Hepatocyte (in vitro differentiated cells): ENCODE measurements around the gene IL4I1. TPM values are rescaled to one million over a fixed set of nuclear protein-coding genes. Genes with fewer than 3 reads are reported as not detected.

Experiments used
- DNase-seq: peaks from one replicate; pipeline ENCODE4 v3.0.0-alpha.2; 2016; ENCODE audit warnings: low spot score
- H2AFZ ChIP-seq: fragments of 200-600 bp; sonication (generic); 2 replicates; pipeline ENCODE4 v1.6.0; 2016; ENCODE audit warnings: antibody characterized with exemption, mild to moderate bottlenecking
- H3K27ac ChIP-seq: fragments of 200-600 bp; sonication (generic); 2 replicates; pipeline ENCODE4 v1.5.1; 2016; ENCODE audit warnings: mild to moderate bottlenecking
- H3K27me3 ChIP-seq: fragments of 200-600 bp; sonication (generic); 2 replicates; pipeline ENCODE4 v1.6.1; 2016
- H3K36me3 ChIP-seq: fragments of 200-600 bp; sonication (generic); replicated peaks from 2 replicates; pipeline ENCODE4 v1.5.1; 2016; ENCODE audit warnings: low read depth; ENCODE audit not compliant: insufficient read depth
- H3K4me1 ChIP-seq: fragments of 200-600 bp; sonication (generic); 2 replicates; pipeline ENCODE4 v1.5.1; 2016; ENCODE audit warnings: mild to moderate bottlenecking, moderate library complexity; ENCODE audit not compliant: insufficient read depth
- H3K4me2 ChIP-seq: fragments of 200-600 bp; sonication (generic); 2 replicates; pipeline ENCODE4 v1.6.0; 2016
- H3K4me3 ChIP-seq: fragments of 200-600 bp; sonication (generic); 2 replicates; pipeline ENCODE4 v1.5.1; 2016; ENCODE audit warnings: mild to moderate bottlenecking
- H3K79me2 ChIP-seq: fragments of 200-600 bp; sonication (generic); 2 replicates; pipeline ENCODE4 v1.6.0; 2017; ENCODE audit warnings: mild to moderate bottlenecking
- H3K9me2 ChIP-seq: fragments of 200-600 bp; sonication (generic); replicated peaks from 2 replicates; pipeline ENCODE4 v1.6.0; 2017; ENCODE audit warnings: mild to moderate bottlenecking; ENCODE audit not compliant: insufficient read depth
- H3K9me3 ChIP-seq: fragments of 200-600 bp; sonication (generic); 2 replicates; pipeline ENCODE4 v1.5.1; 2016; ENCODE audit warnings: low read depth, mild to moderate bottlenecking
- H4K20me1 ChIP-seq: fragments of 200-600 bp; sonication (generic); 2 replicates; pipeline ENCODE4 v1.6.0; 2016; ENCODE audit warnings: mild to moderate bottlenecking; ENCODE audit not compliant: insufficient read depth, poor library complexity, severe bottlenecking
- EZH2 ChIP-seq: fragments of 200-600 bp; sonication (generic); IDR thresholded peaks from 2 replicates; pipeline ENCODE4 v1.6.1; 2016; ENCODE audit warnings: antibody characterized with exemption, mild to moderate bottlenecking, borderline replicate concordance
- EZH2phosphoT487 ChIP-seq: fragments of 200-600 bp; sonication (generic); IDR thresholded peaks from one replicate; pipeline ENCODE4 v1.6.1; 2018; ENCODE audit warnings: antibody characterized with exemption, mild to moderate bottlenecking, low read depth, moderate library complexity; ENCODE audit not compliant: unreplicated experiment, severe bottlenecking
- WGBS: methylation state at CpG from one replicate; pipeline ENCODE4 v1.1.6; 2016; ENCODE audit warnings: low lambda C conversion rate; ENCODE audit errors: missing lambda C conversion rate; 5-methylcytosine and 5-hydroxymethylcytosine counted together
- polyA plus RNA-seq: library from polyadenylated mRNA; unstranded; fragments of >200 nt; fragmentation: Nextera tagmentation; extraction: Ambion mirVana; gene quantifications from 2 replicates; pipeline ENCODE4 v1.2.1, GENCODE V29; 2016
- total RNA-seq: library from RNA; depleted of rRNA; stranded (reverse); fragments of >200 nt; gene quantifications from 2 replicates; pipeline ENCODE4 v1.2.3, GENCODE V29; 2014
- TF ChIP-seq, protein P1 (sequence below): fragments of 200-600 bp; sonication (generic); IDR thresholded peaks from 2 replicates; pipeline ENCODE4 v1.5.1; 2016; ENCODE audit warnings: antibody characterized with exemption, mild to moderate bottlenecking; ENCODE audit not compliant: poor library complexity

The IL4I1 gene
- total and polyA plus RNA-seq, 2 experiments from 2014 or later = 0.33 to 0.60 TPM

GRCh38 chr19:49936549-49936948 is 39.9 kb upstream of the IL4I1 start:
- no peak for DNase-seq
- no peak overlapping the region for H3K4me2 ChIP-seq
- no peaks in the 10 kb centered on the region for H4K20me1 ChIP-seq
- no peak overlapping the region for H2AFZ ChIP-seq
- no peak overlapping the region for H3K27ac ChIP-seq
- WGBS = 78% methylated on average over 5 of the region's 5 CpGs
- H3K9me3 ChIP-seq = no peaks in the 10 kb centered on the region
- no peak overlapping the region for H3K4me3 ChIP-seq
- H3K4me1 ChIP-seq = peaks cover 3% of the 10 kb centered on the region
- no peaks in the 10 kb centered on the region for H3K79me2 ChIP-seq
- H3K9me2 ChIP-seq = no peaks in the 10 kb centered on the region
- H3K27me3 ChIP-seq = no peaks in the 10 kb centered on the region
- TF ChIP-seq EZH2 = no peak
- TF ChIP-seq, protein P1, sequence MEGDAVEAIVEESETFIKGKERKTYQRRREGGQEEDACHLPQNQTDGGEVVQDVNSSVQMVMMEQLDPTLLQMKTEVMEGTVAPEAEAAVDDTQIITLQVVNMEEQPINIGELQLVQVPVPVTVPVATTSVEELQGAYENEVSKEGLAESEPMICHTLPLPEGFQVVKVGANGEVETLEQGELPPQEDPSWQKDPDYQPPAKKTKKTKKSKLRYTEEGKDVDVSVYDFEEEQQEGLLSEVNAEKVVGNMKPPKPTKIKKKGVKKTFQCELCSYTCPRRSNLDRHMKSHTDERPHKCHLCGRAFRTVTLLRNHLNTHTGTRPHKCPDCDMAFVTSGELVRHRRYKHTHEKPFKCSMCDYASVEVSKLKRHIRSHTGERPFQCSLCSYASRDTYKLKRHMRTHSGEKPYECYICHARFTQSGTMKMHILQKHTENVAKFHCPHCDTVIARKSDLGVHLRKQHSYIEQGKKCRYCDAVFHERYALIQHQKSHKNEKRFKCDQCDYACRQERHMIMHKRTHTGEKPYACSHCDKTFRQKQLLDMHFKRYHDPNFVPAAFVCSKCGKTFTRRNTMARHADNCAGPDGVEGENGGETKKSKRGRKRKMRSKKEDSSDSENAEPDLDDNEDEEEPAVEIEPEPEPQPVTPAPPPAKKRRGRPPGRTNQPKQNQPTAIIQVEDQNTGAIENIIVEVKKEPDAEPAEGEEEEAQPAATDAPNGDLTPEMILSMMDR = no peak
- no peak for TF ChIP-seq EZH2phosphoT487
- H3K36me3 ChIP-seq = no peaks in the 10 kb centered on the region

DNA sequence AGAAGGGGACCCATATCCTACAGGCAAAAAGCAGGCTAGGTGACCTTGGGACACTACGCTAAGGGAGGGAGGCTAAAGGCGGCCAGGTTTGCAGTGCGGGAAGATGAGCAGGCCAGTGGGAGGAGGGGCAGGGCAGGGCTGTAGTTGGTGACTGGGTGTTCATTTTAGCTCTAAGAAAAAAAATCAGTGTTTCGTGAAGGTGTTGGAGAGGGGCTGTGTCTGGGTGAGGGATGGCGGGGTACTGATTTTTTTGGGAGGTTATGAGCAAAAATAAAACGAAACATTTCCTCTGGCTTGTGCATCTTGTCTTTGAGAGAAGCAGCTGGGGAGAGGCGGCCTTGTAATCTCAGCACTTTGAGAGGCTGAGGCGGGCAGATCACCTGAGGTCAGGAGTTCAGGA is 37.0 kb upstream of the IL4I1 start:
- DNase-seq = no peak
- Histone ChIP-seq H3K27me3 (no peaks in the 10 kb centered on the region), H4K20me1 (no peaks in the 10 kb centered on the region), H3K4me2 (no peak overlapping the region), H3K9me3 (no peaks in the 10 kb centered on the region), H3K4me3 (no peak overlapping the region), H3K79me2 (no peaks in the 10 kb centered on the region), H3K9me2 (no peaks in the 10 kb centered on the region), H3K4me1 (peaks cover 3% of the 10 kb centered on the region), H3K36me3 (no peaks in the 10 kb centered on the region), H2AFZ (no peak overlapping the region), H3K27ac (no peak overlapping the region)
- WGBS = 96% methylated on average over 8 of the region's 8 CpGs
- TF ChIP-seq EZH2phosphoT487 (no peak), EZH2 (no peak)
- TF ChIP-seq, protein P1 = no peak

DNA sequence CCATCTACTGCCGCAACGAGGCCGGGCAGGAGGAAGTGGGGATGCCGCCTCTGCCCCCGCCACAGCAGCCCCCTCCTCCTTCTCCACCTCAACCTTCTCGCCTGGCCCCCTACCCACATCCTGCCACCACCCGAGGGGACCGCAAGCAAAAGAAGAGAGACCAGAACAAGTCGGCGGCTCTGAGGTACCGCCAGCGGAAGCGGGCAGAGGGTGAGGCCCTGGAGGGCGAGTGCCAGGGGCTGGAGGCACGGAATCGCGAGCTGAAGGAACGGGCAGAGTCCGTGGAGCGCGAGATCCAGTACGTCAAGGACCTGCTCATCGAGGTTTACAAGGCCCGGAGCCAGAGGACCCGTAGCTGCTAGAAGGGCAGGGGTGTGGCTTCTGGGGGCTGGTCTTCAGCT is 36.0 kb upstream of the IL4I1 start:
- H3K27ac ChIP-seq = no peak overlapping the region
- no peak for DNase-seq
- no peaks in the 10 kb centered on the region for H3K27me3 ChIP-seq
- H3K4me2 ChIP-seq = no peak overlapping the region
- H3K79me2 ChIP-seq = peaks cover 4% of the 10 kb centered on the region
- no peaks in the 10 kb centered on the region for H3K9me2 ChIP-seq
- 99% methylated on average over 25 of the region's 25 CpGs for WGBS
- no peak overlapping the region for H3K4me3 ChIP-seq
- no peak overlapping the region for H2AFZ ChIP-seq
- TF ChIP-seq, protein P1 = no peak
- TF ChIP-seq EZH2phosphoT487 (no peak), EZH2 (no peak)
- no peaks in the 10 kb centered on the region for H3K9me3 ChIP-seq
- H3K36me3 ChIP-seq = no peaks in the 10 kb centered on the region
- H3K4me1 ChIP-seq = peaks cover 4% of the 10 kb centered on the region
- H4K20me1 ChIP-seq = no peaks in the 10 kb centered on the region

- H4K20me1 ChIP-seq = no peaks in the 10 kb centered on the region
- no peak for DNase-seq
- TF ChIP-seq EZH2phosphoT487 = no peak
- no peak for TF ChIP-seq EZH2
- TF ChIP-seq, protein P1 = no peak
- peaks cover 11% of the 10 kb centered on the region for H3K79me2 ChIP-seq
- no peak overlapping the region for H3K4me2 ChIP-seq
- H3K4me3 ChIP-seq = no peak overlapping the region
- WGBS = 94% methylated on average over 5 of the region's 5 CpGs
- no peaks in the 10 kb centered on the region for H3K27me3 ChIP-seq
- peaks cover 8% of the 10 kb centered on the region for H3K4me1 ChIP-seq
- H2AFZ ChIP-seq = no peak overlapping the region
- no peaks in the 10 kb centered on the region for H3K9me2 ChIP-seq
- no peak overlapping the region for H3K27ac ChIP-seq
- no peaks in the 10 kb centered on the region for H3K36me3 ChIP-seq
- no peaks in the 10 kb centered on the region for H3K9me3 ChIP-seq
Measured at GRCh38 chr19:49932041-49932451, 35.4 kb upstream of the IL4I1 start.
